22Rv1 (cell line): Measurements from ENCODE around the gene PDE5A.
"Not testable (repeated sequence)": the region's sequence is repeated elsewhere in the genome, so short reads cannot be mapped to it uniquely, and the experiment has no call there.

Experiments
- H3K27ac ChIP-seq: fragments of 450-650 bp; 2 replicates; pipeline ENCODE4 v1.5.1; 2017
- CTCF ChIP-seq: fragments of 450-650 bp; IDR thresholded peaks from 2 replicates; pipeline ENCODE4 v1.5.1; 2017; ENCODE audit warnings: mild to moderate bottlenecking
- ZFX ChIP-seq: fragments of 450-650 bp; IDR thresholded peaks from 2 replicates; pipeline ENCODE4 v1.6.1; 2017; ENCODE audit warnings: antibody characterized with exemption, borderline replicate concordance

PDE5A gene

DNA sequence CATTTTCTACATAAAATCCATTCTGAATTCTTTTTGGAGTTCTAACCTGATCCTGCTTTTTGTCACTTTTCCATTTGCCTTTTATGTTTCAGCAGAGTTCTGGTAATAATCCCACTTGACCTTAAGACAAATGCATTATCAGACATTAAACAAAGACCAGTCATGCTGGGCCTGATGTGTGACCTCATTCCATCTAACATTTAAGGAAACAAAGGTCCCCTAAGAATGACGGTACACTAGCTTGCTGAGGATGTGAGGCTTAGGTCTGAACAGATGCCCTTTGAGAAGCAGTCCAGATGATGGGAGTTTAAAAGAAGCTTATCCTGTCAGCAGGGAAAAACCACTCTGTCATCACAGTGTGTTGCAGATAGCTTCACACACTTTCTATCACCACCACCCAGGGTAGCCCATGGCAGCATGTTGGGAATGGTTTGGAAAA, 38.1 kb upstream of the PDE5A start:
- no peak for TF ChIP-seq CTCF
- no peak for TF ChIP-seq ZFX
- no peak overlapping the region for H3K27ac ChIP-seq

GRCh38 chr4:119665752-119666151, 37.1 kb upstream of the PDE5A start:
- TF ChIP-seq CTCF = no peak
- no peak for TF ChIP-seq ZFX
- H3K27ac ChIP-seq = no peak overlapping the region

DNA sequence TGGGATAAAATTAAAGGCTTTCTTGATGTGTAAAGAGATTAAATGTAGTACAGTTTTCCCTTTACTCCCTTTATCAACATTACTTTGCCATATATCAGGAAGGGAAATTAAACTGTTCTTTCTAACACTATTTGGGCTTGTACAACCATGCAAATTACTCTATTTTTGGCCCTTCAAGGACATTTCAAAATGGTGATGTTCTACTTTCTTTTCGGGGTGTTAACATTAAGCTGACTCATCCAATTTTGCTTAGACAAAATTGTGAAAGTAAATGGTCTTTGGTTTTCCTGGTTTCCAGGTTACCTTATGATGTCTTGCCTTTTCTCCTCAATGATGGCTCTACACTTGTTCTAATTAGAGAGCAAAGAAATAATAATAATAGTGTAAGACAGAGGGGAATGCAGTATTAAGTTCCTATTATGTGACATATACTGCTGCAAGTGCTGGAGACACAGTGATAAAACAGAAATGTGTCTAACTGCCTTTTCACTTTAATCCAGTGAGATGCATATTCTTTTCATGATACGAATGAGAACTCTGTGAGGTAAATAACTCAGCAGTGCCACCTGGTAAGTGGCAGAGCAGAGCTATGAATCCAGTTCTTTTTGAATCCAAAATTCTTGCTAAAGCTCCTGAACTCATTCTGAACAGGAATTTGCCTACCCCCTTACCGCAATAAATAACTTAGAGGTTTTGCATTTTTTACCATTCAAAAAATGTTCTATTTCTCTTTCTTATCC, 35.7 kb upstream of the PDE5A start:
- no peak overlapping the region for H3K27ac ChIP-seq
- TF ChIP-seq ZFX (no peak), CTCF (no peak)

GRCh38 chr4:119663160-119663788, 34.7 kb upstream of the PDE5A start:
- no peak overlapping the region for H3K27ac ChIP-seq
- TF ChIP-seq ZFX (no peak), CTCF (no peak)

DNA sequence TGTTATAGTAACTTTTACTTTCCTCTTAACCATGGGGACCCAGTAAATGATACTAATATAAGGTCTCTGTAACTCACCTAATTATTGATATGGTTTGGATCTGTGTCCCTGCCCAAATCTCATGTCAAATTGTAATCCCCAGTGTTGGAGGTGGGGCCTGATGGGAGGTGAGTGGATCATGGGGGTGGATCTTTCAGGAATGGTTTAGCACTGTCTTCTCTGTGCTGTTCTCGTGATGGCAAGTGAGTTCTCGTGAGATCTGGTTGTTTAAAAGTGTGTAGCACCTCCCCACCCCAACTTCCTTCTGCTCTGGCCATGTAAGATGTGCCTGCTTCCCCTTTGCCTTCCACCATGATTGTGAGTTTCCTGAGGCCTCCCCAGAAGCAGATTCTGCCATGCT, 34.0 kb upstream of the PDE5A start:
- H3K27ac ChIP-seq = not testable (repeated sequence)

- no peak overlapping the region for H3K27ac ChIP-seq
- no peak for TF ChIP-seq CTCF
- TF ChIP-seq ZFX = no peak
These were observed 32.6 kb upstream of the PDE5A start for GRCh38 chr4:119661231-119661630.

GRCh38 chr4:119659576-119659975, 31.0 kb upstream of the PDE5A start:
- no peak overlapping the region for H3K27ac ChIP-seq

GRCh38 chr4:119657111-119657611, 28.6 kb upstream of the PDE5A start:
- TF ChIP-seq ZFX = no peak
- no peak for TF ChIP-seq CTCF

More at GRCh38 chr4:119659576-119659975, 31.0 kb upstream of the PDE5A start:
- no peak for TF ChIP-seq ZFX

More at GRCh38 chr4:119657111-119657611, 28.6 kb upstream of the PDE5A start:
- H3K27ac ChIP-seq = no peak overlapping the region
